Astrocyte (in vitro differentiated cells and primary cell): ENCODE data around the gene PRDM4.

Source experiments
- EZH2 ChIP-seq: IDR thresholded peaks from 2 replicates; pipeline ENCODE4 v1.6.1; 2012; ENCODE audit warnings: mild to moderate bottlenecking, low read length, inconsistent platforms; ENCODE audit not compliant: insufficient read depth
- TF ChIP-seq, protein P1 (sequence below): IDR thresholded peaks from 2 replicates; pipeline ENCODE4 v1.5.1; 2011; ENCODE audit warnings: low read depth, mild to moderate bottlenecking, inconsistent platforms, low read length, moderate library complexity; ENCODE audit not compliant: insufficient read depth

DNA sequence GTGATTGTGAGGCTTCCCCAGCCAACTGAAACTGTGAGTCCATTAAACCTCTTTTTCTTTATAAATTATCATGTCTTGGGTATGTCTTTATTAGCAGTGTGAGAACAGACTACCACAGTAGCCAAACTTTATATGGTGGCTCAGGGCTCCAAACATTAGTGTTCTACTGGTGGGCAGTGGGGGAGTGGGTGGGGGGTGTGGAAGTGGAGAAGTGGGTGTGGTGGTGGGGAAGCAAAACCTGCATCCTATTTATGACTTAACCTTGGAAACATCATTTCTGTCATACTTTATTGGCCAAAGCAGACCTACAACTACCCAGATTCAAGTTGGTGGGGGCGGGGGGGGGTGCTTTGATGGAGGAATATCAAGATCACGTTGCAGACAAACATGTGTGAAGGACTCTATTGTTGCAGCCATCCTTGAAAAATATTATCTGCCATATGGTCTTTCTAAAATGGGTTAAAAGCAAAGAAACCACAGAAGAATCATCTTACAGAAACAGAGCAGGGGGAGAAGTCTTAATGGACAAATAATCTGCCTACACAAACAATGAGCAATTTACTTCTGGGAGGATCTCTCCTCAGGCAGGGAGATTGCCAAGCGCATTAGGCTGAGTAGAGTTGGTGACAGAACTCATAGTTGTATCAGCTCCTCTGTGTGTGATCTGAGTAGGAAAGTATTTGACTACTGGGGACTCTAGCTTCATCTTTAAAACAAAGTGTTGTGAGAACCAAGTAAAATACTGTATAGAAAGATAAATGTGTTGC lies 76.7 kb downstream of the PRDM4 start:
- TF ChIP-seq, protein P1, sequence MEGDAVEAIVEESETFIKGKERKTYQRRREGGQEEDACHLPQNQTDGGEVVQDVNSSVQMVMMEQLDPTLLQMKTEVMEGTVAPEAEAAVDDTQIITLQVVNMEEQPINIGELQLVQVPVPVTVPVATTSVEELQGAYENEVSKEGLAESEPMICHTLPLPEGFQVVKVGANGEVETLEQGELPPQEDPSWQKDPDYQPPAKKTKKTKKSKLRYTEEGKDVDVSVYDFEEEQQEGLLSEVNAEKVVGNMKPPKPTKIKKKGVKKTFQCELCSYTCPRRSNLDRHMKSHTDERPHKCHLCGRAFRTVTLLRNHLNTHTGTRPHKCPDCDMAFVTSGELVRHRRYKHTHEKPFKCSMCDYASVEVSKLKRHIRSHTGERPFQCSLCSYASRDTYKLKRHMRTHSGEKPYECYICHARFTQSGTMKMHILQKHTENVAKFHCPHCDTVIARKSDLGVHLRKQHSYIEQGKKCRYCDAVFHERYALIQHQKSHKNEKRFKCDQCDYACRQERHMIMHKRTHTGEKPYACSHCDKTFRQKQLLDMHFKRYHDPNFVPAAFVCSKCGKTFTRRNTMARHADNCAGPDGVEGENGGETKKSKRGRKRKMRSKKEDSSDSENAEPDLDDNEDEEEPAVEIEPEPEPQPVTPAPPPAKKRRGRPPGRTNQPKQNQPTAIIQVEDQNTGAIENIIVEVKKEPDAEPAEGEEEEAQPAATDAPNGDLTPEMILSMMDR = no peak
- no peak for TF ChIP-seq EZH2
